B cell (primary cell): ENCODE data around the gene HOXA3. TPM values are rescaled to one million over a fixed set of nuclear protein-coding genes. Genes with fewer than 3 reads are reported as not detected.

Experiments used
- ATAC-seq: fragments of 200-7000 bp; cut with Tn5 transposase; one replicate; pipeline ENCODE4 v1.10.0; 2021; ENCODE audit warnings: low read depth, mild to moderate bottlenecking, moderate number of reproducible peaks, moderate library complexity
- CTCF ChIA-PET: fragments of 350-600 bp; sonication (Branson Sonifier 250); formaldehyde crosslinking; loops from one replicate; lab custom pipeline; 2021; ENCODE audit warnings: antibody characterized with exemption, inconsistent platforms; lab: Charles Lee
- POLR2A ChIA-PET: fragments of 350-600 bp; sonication (Branson Sonifier 250); formaldehyde crosslinking; loops from one replicate; lab custom pipeline; 2021; ENCODE audit warnings: antibody characterized with exemption; lab: Charles Lee
- DNase-seq: peaks from one replicate; pipeline ENCODE4 v3.0.0; 2013
- H2AFZ ChIP-seq: 2 replicates; pipeline ENCODE4 v1.6.1; 2012; ENCODE audit warnings: mild to moderate bottlenecking, low read depth, low read length; ENCODE audit not compliant: insufficient read depth, poor library complexity, severe bottlenecking
- H3K27ac ChIP-seq, 2 donors: 1 replicate in 1 of 2; 2 replicates in 1 of 2; pipeline ENCODE4 v1.5.1; 2012 to 2013; ENCODE audit warnings: low read length in 2 of 2, mild to moderate bottlenecking in 2 of 2, moderate library complexity in 1 of 2
- H3K27me3 ChIP-seq, 4 experiments: fragments of 200-600 bp in 1 of 4; sonication (generic) in 1 of 4; replicated peaks in 1 of 4; 1 replicate in 2 of 4; 2 replicates in 2 of 4; pipeline versions ENCODE4 v1.6.1 to v1.7.0; 2013 to 2016; ENCODE audit warnings: low read length in 3 of 4, mild to moderate bottlenecking in 2 of 4, mixed read lengths in 1 of 4, moderate library complexity in 1 of 4; ENCODE audit not compliant: insufficient read depth in 4 of 4, control insufficient read depth in 3 of 4; ENCODE audit errors: control extremely low read depth in 1 of 4
- H3K36me3 ChIP-seq, 2 experiments: replicated peaks in 1 of 2; 1 replicate in 1 of 2; 2 replicates in 1 of 2; pipeline versions ENCODE4 v1.6.1 to v1.7.1; 2013; ENCODE audit warnings: low read length in 1 of 2; ENCODE audit not compliant: insufficient read depth in 2 of 2, control insufficient read depth in 1 of 2; ENCODE audit errors: control extremely low read depth in 1 of 2, extremely low read depth in 1 of 2
- H3K4me1 ChIP-seq, 2 donors: fragments of 200-600 bp in 1 of 2; sonication (generic) in 1 of 2; 1 replicate in 1 of 2; 2 replicates in 1 of 2; pipeline versions ENCODE4 v1.5.1 to v1.6.1; 2013 to 2017; ENCODE audit warnings: low read length in 2 of 2; ENCODE audit not compliant: control insufficient read depth in 2 of 2, insufficient read depth in 2 of 2
- H3K4me2 ChIP-seq: replicated peaks from 2 replicates; pipeline ENCODE3; 2012; ENCODE audit warnings: mild to moderate bottlenecking, low read depth, low read length; ENCODE audit not compliant: poor library complexity, severe bottlenecking
- H3K4me3 ChIP-seq, 5 experiments: fragments of 200-600 bp in 1 of 5; sonication (generic) in 1 of 5; 1 replicate in 3 of 5; 2 replicates in 2 of 5; pipeline versions ENCODE4 v1.5.1 to v1.7.0; 2011 to 2016; ENCODE audit warnings: low read length in 4 of 5, mild to moderate bottlenecking in 4 of 5, low read depth in 2 of 5, control low read depth in 1 of 5, moderate library complexity in 1 of 5; ENCODE audit not compliant: insufficient read depth in 1 of 5; ENCODE audit errors: control extremely low read depth in 1 of 5, extremely low read depth in 1 of 5
- H3K79me2 ChIP-seq: fragments of 200-600 bp; sonication (generic); one replicate; pipeline ENCODE4 v1.6.0; 2016; ENCODE audit warnings: low read length; ENCODE audit not compliant: control insufficient read depth, insufficient read depth
- H3K9ac ChIP-seq: fragments of 200-600 bp; sonication (generic); 2 replicates; pipeline ENCODE4 v1.6.1; 2017; ENCODE audit warnings: mild to moderate bottlenecking, low read length, moderate library complexity
- H3K9me3 ChIP-seq, 3 donors: one replicate each; pipeline versions ENCODE4 v1.6.1 to v1.7.1; 2013; ENCODE audit warnings: low read length in 2 of 3; ENCODE audit not compliant: control insufficient read depth in 2 of 3, insufficient read depth in 1 of 3; ENCODE audit errors: control extremely low read depth in 1 of 3
- H4K20me1 ChIP-seq: 2 replicates; pipeline ENCODE4 v1.6.0; 2012; ENCODE audit warnings: mild to moderate bottlenecking, low read length; ENCODE audit not compliant: insufficient read depth, control insufficient read depth, poor library complexity, severe bottlenecking
- H3K27ac Mint-ChIP-seq: one replicate; pipeline ENCODE4 v1.8.0; 2021; ENCODE audit warnings: mixed read lengths
- H3K27me3 Mint-ChIP-seq: one replicate; pipeline ENCODE4 v1.8.0; 2021; ENCODE audit warnings: mixed read lengths
- H3K4me1 Mint-ChIP-seq: one replicate; pipeline ENCODE4 v1.8.0; 2021; ENCODE audit warnings: mixed read lengths
- H3K4me3 Mint-ChIP-seq: one replicate; pipeline ENCODE4 v1.8.0; 2021; ENCODE audit warnings: mixed read lengths
- H3K9me3 Mint-ChIP-seq: one replicate; pipeline ENCODE4 v1.8.0; 2022; ENCODE audit warnings: mixed read lengths; ENCODE audit not compliant: insufficient read depth
- EZH2 ChIP-seq: IDR thresholded peaks from 2 replicates; pipeline ENCODE4 v1.6.1; 2012; ENCODE audit warnings: borderline replicate concordance, low read depth, mild to moderate bottlenecking, moderate library complexity, low read length; ENCODE audit not compliant: insufficient read depth, poor library complexity, severe bottlenecking
- WGBS: methylation state at CpG from one replicate; pipeline ENCODE4 v1.1.5; 2013; ENCODE audit warnings: missing lambda C conversion rate; ENCODE audit not compliant: insufficient coverage; 5-methylcytosine and 5-hydroxymethylcytosine counted together
- intact Hi-C: fragments of 100-400 bp; cut with micrococcal nuclease; formaldehyde crosslinking; loops from one replicate; pipeline ENCODE4 v1.10.0; 2022
- polyA plus RNA-seq: library from polyadenylated mRNA; depleted of rRNA; stranded (reverse); fragments of >200 nt; gene quantifications from 2 replicates; pipeline ENCODE4 v1.2.3, GENCODE V29; 2012
- total RNA-seq, 2 donors: library from RNA; stranded (reverse); fragments of 120-200 nt in 1 of 2; gene quantifications; 1 replicate in 1 of 2; 2 replicates in 1 of 2; pipeline versions ENCODE4 v1.2.3 to v1.2.4, GENCODE V29; 2013 to 2022
- TF ChIP-seq, protein P1 (sequence below): fragments of 200-600 bp; IDR thresholded peaks from one replicate; pipeline ENCODE4 v1.8.0; 2022; ENCODE audit warnings: antibody characterized with exemption, mild to moderate bottlenecking

HOXA3 gene
- total and polyA plus RNA-seq, 2 donors (not counting 1 experiment from before 2014, with no cell fraction given), result 0.07 TPM; not detected in 1

DNA sequence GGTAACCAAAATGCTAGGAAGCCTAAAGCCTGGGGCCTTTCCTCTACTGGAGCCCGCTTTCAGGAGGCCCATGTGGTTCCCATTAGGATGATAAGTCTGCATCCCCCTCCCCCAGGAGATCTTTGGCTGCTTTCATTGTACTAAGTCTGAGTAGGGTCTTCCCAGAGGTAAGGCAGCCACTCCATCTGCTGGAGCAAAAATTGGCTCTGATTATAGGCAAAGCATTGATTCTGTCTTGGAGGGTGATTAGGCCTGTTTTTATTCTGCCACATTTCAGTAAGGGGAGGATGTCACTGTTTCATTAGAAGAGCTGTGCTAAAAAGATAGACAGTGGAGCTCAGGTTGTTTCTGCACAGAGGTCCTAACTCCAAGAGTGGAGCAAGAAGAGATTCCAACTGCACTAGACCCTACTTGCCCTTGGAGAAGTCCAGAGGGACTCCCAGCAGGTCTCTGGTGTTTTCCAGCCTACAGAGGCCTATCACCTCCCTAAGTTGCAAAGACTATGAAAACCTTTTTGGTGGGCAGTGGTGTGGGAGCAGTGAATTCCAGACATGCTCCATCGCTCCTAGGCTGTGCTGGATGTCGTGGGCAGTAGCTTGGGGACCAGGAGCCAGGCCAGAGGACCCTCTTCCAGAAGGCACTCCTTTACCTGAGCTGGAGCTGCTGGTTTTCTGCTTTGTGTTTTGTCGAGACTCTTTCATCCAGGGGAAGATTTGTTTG lies 42.8 kb downstream of the HOXA3 start:
- Histone ChIP-seq H3K27me3 (peaks cover 0 to 12% (median 7%) of the 10 kb centered on the region in 4 experiments), H2AFZ (no peak overlapping the region), H3K4me2 (no peak overlapping the region), H3K9me3 (peaks cover 0 to 22% (median 0%) of the 10 kb centered on the region in 3 donors), H3K4me3 (no peak overlapping the region), H3K36me3 (no peaks in the 10 kb centered on the region), H4K20me1 (no peaks in the 10 kb centered on the region), H3K4me1 (no peaks in the 10 kb centered on the region), H3K79me2 (no peaks in the 10 kb centered on the region), H3K9ac (no peak overlapping the region), H3K27ac (no peak overlapping the region)
- H3K9me3 Mint-ChIP-seq, result no peaks in the 10 kb centered on the region
- DNase-seq (no peak), ATAC-seq (no peak)
- ChIA-PET POLR2A (interaction anchor here (1.2 kb wide), 1 partner anchor 16 kb away, joined by 3 read pairs; no protein-coding TSS in a partner anchor), CTCF (no interaction called here)
- H3K4me3 Mint-ChIP-seq, result no peak overlapping the region
- WGBS, result 83% methylated on average over 3 of the region's 4 CpGs
- no peak overlapping the region for H3K27ac Mint-ChIP-seq
- peaks cover 18% of the 10 kb centered on the region for H3K27me3 Mint-ChIP-seq
- intact Hi-C loops, result no loop called here
- H3K4me1 Mint-ChIP-seq, result no peaks in the 10 kb centered on the region
- TF ChIP-seq EZH2, result no peak
- TF ChIP-seq, protein P1, sequence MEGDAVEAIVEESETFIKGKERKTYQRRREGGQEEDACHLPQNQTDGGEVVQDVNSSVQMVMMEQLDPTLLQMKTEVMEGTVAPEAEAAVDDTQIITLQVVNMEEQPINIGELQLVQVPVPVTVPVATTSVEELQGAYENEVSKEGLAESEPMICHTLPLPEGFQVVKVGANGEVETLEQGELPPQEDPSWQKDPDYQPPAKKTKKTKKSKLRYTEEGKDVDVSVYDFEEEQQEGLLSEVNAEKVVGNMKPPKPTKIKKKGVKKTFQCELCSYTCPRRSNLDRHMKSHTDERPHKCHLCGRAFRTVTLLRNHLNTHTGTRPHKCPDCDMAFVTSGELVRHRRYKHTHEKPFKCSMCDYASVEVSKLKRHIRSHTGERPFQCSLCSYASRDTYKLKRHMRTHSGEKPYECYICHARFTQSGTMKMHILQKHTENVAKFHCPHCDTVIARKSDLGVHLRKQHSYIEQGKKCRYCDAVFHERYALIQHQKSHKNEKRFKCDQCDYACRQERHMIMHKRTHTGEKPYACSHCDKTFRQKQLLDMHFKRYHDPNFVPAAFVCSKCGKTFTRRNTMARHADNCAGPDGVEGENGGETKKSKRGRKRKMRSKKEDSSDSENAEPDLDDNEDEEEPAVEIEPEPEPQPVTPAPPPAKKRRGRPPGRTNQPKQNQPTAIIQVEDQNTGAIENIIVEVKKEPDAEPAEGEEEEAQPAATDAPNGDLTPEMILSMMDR, result no peak
